HUDEP-2 (cell line): ENCODE results near the gene RFNG.

Experiments
- DNase-seq, 76 experiments: peaks; one replicate each; lab custom pipeline; 2025; ENCODE audit not compliant: unreplicated experiment in 76 of 76; lab: John Stamatoyannopoulos, UW

The RFNG gene

DNA sequence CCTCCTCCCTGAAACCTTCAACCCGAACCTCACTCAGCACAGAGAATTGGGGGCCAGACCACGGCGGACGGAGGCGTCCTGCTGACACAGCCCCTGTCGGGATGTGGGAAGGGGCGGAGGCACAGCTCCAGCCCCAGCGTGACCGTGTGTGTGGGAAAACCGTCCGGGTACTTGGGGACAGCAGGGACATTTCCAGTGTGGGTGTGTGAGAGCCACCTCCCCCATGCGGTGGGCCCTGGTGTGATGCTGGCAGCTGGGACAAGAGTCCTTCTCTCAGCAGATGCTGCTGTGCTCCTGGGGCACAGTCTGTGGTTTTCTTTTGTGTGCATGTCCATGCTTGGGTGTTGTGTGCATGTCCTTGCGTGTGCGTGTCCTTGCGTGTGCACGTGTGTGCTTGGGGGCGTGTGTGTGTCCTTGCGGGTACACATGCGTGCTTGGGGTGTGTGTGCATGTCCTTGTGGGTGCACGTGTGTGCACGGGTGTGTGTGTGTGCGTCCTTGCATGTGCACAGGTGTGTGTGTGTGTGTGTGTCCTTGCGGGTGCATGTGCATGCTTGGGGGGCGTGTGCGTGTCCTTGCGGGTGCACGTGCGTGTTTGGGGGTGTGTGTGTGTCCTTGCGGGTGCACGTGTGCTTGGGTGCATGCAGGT, 45.8 kb downstream of the RFNG start:
- no peak for DNase-seq

DNA sequence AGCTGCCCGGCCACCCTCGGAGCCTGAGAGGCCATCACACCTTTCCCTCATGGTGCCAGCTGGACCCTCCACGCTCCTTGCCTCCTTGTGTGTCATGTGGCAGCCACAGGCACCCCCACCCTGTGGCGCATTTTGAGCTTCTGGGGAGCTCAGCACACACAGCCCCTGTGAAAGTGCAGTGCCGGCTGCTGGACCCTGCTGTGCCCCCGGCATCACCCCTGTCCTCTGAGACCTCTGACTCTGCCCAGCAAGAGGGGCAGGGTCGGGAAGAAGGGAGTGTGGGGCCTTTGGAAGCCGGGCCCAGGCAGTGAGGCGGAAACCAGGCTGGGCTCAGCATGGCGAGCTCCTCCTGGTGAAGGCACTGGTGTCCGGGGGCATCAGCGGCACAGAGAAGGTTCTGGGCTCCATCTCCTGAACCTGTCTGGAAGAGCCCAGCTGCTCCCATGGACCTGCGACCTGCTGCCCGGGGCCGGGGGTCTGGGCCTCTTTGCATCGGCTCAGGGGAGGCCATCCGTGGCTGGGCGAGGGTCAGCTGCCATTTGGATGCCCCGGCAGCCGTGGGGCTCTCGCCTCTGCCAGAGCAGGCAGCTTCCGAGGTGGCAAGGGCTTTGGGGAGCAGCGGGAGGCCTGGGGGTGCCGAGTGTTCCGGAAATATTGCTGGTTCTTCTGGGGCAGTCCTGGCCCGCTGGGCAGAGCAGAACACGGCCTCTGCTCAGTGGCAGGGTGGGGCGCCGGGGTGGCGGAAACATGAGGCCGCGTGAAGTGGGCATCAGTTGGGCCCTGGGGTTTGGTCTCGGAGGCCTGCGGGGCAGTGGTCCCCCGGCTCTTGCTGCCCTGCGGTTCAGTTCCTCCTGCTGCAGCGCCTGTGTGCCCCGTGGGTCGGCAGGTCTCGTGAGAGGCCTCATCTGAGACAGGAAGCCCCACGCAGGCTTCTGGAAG, 46.8 kb downstream of the RFNG start:
- DNase-seq, result no peak

GRCh38 chr17:82003411-82004381, 47.9 kb downstream of the RFNG start:
- DNase-seq, result no peak

DNA sequence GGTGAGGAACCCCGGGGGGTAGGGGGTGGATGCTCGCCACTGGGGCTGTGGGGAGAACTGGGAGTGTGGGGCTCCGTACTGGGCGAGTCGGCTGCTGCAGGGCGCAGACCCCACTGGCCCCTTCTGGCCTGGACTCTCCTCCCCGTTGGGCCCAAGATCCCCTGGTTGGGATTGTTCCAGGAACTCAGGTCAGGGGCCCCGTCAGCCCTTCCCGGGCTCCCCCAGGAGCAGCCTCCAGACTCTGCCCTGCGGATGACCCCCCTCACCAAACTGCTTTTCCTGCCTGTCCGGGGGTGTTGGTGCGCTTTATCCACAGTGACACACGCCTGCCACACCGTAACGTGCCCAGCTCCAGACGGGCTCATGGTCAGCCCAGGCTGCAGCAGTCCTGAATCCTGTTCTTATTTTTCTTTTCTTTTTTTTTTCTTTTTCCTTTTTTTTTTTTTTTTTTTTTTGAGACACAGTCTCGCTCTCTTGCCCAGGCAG, 50.0 kb downstream of the RFNG start:
- no peak for DNase-seq

- no peak for DNase-seq
Measured at GRCh38 chr17:82000803-82001570, 50.6 kb downstream of the RFNG start.

DNA sequence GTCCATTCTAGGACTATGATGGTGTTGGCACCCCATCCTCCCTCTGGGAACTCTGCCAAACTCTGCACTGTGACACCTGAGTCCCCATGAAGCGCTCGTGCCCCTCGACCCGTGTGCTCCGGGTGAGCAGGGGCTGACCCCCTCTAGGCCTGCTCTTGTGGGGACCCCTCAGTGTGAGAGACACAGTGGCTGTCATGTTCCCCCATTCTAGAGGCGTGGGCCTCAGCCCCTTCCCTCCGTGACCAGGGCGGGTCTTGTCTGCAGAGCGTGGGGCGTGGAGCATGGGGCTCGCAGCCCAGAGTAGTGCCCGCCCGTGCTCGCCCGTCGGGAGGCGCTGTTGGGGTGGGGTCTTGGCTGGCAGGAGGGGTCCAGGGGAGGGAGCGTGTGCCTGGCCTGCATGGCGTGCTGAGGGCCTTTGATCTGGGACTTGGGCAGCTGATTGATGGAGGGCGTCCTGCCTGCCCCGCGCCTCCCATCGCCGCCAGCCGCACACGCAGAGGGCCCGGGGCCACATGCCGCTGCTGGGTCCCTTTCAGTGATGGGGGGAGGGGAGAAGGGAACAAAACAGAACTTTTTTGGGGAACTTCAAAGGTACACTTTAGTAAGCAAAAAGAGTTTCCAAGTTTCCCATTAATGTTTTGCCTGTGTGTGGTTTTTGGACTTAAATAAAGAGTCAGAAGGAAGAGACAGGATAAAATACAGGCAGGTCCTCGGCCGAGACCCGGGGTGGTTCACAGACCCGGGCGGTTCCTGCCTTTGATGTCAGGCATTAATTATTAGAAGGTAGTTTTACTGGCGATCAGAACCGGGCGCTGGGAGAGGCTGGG, 51.4 kb downstream of the RFNG start:
- no peak for DNase-seq

GRCh38 chr17:81999587-81999975, 52.0 kb downstream of the RFNG start:
- DNase-seq, result no peak

DNA sequence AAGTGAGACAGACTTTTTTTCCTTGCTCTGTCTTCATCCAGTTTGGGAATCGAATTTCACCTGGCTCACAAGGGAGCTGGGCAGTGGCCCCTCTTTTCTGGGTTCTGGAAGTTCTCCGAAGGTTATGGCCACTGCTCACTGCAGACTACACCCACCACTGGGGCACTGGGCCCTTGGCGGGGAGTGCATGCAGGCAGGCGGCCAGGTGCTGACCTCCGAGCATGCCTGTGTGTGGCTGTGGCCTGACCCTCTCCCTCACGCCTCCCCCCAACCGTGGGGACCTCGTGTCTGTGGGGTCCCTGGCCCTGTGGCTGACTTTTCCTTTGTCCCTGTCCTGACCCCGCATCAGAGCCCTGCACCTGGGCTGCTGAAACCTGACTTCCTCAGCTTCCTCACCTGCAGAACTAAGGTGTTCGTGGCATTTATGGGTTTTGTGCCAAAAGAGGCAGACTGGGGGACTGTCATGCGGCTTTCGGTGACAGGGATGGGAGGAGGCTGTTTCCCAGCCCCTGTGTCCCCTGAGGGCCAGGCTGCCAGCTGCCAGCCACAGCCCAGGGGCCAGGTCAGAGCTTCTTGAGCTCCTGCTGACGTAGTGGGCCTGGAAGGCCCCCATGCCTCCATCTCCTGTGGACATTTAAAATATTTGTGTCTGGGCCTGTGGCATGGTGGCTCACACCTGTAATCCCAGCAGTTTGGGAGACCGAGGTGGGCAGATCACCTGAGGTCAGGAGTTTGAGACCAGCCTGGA, 52.7 kb downstream of the RFNG start:
- no peak for DNase-seq

DNA sequence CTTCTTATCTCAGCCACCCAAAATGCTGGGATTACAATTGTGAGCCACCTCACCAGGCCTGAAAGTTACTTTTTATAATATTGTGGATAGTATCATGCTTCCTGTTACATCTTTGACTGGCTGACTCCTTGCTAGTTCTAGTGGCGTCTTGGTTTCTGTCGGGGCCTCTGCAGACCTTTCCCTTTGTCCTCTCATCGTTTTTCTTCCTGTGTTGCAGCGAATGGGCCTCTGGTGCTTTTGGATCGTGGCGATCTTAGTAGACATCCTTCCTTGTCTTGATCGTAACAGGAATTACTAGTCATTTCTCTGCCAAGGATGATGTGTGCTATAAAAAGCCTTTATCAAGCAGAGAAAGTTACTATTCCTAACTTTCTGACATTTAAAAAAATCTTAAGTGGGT, 53.4 kb downstream of the RFNG start:
- no peak for DNase-seq
